NCI-H1436 (cell line): ENCODE results near the gene ANGPTL8.

ENCODE experiments used
- DNase-seq: peaks from one replicate; lab custom pipeline; 2025; lab: John Stamatoyannopoulos, UW

Gene ANGPTL8

GRCh38 chr19:11236324-11237301, 2.8 kb upstream of the ANGPTL8 start:
- no peak for DNase-seq

DNA sequence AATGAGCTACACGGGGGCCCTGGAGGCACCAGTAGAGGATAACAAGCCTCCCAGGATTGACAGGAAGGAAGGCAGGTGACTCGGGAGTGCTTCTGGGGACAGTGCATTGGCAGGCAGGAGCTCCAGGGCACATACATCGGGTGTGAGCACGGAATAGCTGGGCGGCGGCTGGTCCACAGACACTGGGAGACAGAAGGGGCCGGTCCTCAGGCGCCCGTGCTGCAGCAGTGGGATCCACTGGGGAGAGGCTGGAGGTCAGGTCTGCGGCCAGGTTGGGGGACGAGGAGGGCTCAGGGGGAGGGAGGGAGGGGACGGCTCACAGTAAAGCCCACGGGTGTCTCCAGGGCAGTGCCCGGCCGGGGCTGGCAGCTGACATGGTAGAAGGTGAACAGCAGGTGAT, 2.1 kb upstream of the ANGPTL8 start:
- DNase-seq = no peak

GRCh38 chr19:11238041-11238440, 1.4 kb upstream of the ANGPTL8 start:
- DNase-seq = no peak

DNA sequence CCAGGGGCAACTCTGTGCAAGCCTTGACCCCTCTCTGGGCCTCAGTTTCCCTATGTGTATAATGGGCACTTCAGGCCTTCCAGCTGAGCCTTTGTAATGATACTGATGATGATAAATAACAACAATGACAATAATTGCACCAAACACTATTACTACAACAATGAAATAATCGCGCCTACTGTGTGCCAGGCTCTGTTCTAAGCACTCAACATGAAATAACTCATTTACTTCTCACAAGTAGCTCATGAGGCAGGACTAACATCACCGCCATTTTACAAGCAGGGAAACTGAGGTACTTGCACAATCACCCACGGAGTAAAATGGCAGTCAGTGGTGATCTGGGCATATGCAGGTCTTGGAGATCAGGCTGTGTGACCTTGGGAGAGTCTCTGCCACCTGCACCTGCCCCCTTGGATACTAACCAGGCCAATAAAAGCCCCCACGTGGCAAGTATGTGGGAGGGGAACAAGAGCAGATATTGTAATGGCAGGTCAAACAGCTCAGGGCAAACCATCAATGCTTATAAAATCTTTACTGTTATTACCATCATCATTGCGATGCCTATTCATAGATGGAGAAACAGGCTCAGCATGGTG, 540 bp upstream of the ANGPTL8 start:
- no peak for DNase-seq

GRCh38 chr19:11240008-11240444, 607 bp downstream of the ANGPTL8 start:
- DNase-seq = no peak

GRCh38 chr19:11242025-11242424, 2.6 kb downstream of the ANGPTL8 start:
- no peak for DNase-seq

DNA sequence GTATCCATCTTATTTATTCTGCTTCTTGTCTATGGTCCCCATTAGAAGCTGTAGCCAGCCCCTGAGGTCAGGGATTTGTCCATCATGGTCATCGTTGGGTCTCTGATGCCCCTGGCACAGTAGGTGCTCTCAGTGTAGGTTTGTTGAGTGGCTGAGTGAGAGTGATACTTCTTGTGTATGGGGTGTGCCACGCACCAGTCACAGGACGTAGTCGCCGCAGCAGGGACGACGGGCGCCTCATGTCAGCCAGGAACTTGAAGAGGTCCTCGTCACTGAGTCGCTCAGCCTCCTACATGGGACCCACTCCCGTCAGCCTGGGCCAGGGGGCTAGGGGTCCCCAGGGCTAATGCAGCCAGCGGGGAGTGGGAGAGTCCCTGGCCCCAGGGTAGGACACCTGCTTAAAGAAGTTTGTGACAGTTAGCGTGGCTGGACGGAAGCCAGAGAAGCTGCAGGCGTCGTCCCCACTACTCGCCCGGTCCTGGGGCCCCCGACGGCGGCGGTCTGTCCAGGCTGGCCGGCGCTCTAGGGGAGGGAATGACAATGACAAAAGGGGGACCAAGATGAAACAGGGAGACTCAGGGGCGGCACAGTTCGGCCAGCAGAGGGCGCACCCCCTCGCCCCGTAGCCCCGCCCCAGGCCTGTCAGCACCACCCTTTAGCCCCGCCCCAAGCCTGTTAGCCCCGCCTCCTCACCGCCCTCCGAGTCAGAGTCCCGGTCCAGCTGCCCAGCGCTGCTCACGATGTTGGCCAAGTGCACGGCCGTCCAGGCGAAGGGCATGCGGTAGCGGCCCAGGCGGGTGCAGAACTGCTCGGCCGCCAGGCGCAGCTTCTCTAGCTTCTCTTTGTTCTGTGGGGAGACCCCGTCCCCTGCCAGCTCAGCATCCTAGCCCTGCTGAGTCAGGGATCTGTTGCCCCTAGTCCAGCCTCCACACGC, 3.7 kb downstream of the ANGPTL8 start:
- DNase-seq = peak; percentile 55

DNA sequence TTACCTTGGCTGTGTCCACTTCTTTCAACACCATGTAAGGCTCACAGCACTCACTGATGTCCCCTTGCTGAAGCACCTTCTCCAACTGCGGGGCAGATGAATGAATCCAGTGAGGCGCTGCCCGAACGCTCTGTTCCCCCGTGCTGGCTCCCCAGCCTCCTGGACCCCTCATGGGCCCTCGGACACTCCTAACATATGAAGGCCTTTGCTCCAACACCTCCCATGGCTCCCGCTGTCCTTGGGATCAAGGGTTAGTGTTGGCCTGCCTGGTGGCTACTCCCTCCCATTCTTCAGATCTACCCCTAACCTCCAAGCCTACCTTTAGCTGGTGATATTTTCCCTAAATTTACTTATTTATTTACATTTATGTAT, 4.4 kb downstream of the ANGPTL8 start:
- DNase-seq = no peak

GRCh38 chr19:11244846-11245589, 5.6 kb downstream of the ANGPTL8 start:
- no peak for DNase-seq

GRCh38 chr19:11246941-11247340, 7.5 kb downstream of the ANGPTL8 start:
- no peak for DNase-seq

DNA sequence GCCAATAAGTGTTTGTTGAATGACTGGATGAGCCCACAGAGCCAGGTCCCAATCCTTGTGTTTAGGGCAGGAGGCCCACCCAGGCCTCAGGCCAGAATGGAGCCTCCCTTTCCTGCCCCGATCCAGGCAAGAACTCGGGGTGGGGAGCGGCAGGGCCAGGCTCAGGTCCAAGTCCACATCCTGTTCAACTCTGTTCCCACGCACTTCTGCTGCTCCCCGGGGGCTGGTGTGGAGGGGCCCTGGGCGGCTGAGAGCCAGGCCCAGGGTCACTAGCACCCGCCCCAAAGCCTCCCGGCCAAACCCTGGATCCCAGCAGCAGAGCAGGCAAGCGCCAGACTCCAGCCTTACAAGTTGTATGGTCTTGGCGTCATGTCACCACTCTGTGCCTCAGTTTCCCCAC, 8.0 kb downstream of the ANGPTL8 start:
- no peak for DNase-seq

DNA sequence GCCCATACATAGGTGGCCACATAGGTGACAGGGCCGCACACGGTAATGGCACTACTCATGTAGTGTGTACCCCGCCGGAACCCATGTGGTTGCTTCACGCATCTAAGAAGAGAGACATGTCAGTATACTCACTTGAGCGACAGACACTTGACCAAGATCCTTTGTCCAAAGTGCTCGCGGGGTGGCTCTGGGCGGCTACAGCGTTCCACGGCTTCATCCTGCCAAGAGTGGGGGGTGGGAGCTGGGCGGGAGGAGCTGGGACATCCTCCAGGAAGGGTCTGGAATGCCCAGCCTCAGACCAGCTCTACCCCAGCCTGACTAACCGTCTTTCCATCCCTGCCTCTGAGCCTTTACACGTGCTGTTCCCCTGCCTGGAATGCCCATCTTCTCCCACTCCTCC, 8.5 kb downstream of the ANGPTL8 start:
- no peak for DNase-seq

- no peak for DNase-seq
Observed at GRCh38 chr19:11248852-11249251, 9.4 kb downstream of the ANGPTL8 start.

GRCh38 chr19:11251217-11251616, 11.8 kb downstream of the ANGPTL8 start:
- DNase-seq = no peak

DNA sequence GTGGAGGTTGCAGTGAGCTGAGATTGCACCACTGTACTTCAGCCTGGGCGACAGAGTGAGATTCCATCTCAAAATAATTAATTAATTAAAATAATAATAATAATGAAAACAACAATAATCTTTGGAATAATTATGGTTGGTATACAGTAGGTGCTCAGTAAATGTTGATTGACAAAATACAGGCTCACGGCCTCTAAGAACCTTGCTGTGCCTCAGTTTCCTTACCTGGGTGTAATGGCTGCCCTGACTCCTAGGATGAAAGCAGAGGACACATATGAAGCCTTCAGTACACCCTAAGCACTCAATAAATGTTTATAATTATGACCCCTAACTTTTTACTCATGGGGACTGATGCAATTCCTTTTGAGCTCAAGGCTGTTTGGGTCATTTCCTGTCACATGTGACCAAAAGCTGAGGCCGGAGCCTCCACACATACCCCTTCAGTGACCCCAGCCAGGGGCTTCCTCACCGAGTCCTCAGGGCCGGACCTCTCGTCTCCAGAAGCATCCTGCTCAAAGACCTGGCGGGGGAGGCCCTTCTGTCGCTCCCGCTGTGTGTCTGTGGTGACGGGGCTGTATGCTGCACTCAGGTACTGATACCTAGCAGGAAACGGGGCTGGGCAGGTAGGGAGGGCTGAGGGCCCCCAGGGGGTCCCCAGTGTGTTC, 12.4 kb downstream of the ANGPTL8 start:
- no peak for DNase-seq

DNA sequence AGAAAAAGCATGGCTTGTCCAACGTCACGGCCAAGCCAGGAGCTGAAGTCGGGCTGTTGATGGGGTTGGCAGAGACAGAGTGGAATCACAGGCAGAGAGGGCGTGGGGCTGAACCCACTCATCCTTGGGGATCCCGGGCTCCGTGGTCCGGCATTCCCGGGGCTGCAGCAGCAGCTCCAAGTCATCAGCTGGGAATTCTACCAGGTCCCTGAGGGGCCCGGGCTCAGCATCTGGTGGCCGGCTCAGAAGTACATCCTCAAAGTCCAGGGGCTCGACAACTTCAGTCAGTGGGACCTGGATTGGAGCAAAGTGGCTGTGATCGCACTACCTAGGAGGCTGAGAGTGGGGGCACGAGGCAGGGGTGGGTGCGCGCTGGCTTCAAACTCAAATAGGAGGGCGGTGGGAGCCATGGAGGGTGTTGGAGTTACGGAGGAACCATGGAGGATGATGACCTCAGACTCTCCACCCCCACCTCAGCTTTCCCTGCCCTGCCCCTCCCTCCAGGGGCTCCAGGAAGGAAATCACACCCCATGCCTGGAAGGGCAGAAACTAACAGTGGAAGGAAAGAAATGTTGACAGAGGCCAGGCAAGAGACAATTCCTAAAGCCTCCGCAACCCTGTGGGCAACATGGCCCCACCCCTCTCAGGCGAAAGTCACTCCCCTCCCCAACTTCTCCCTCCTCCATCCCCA, 13.4 kb downstream of the ANGPTL8 start:
- DNase-seq = no peak

- DNase-seq = no peak
Observed at GRCh38 chr19:11254666-11255065, 15.2 kb downstream of the ANGPTL8 start.

- no peak for DNase-seq
Observed at GRCh38 chr19:11256189-11256588, 16.8 kb downstream of the ANGPTL8 start.

GRCh38 chr19:11257846-11258380, 18.5 kb downstream of the ANGPTL8 start:
- DNase-seq = no peak

DNA sequence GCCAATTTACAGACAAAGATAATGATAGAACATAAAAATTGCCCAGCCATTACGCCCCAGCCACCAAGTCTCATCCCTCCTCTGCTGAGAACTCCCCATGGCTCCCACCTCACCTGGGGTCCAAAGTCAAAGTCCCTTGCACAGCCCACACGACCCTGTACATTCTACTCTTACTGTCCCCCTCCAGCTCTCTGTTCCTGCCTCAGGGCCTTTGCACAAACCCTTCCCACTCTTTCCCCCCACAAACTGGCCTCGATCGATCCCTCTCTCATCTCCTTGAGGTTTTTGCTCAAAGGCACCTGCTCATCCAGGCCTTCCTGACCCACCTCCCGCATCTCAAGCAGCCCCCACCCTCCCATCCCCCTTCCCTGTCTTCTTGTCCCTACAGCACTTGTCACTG, 21.6 kb downstream of the ANGPTL8 start:
- no peak for DNase-seq
